Muscle of arm (tissue), 12 donors: ENCODE results near the gene PRELID3B. TPM values are rescaled to one million over a fixed set of nuclear protein-coding genes. Genes with fewer than 3 reads are reported as not detected.

ENCODE experiments used
- DNase-seq: peaks from one replicate; pipeline ENCODE4 v3.0.0-alpha.2; 2013
- polyA plus RNA-seq, 12 donors: library from polyadenylated mRNA; unstranded; fragments of 120-200 nt; gene quantifications; one replicate each; pipeline ENCODE4 v1.2.1, GENCODE V29; 2013; ENCODE audit not compliant: insufficient read length in 12 of 12

The PRELID3B gene
- polyA plus RNA-seq, 12 donors, result 41.2 to 1,582 (median 52.9) TPM

DNA sequence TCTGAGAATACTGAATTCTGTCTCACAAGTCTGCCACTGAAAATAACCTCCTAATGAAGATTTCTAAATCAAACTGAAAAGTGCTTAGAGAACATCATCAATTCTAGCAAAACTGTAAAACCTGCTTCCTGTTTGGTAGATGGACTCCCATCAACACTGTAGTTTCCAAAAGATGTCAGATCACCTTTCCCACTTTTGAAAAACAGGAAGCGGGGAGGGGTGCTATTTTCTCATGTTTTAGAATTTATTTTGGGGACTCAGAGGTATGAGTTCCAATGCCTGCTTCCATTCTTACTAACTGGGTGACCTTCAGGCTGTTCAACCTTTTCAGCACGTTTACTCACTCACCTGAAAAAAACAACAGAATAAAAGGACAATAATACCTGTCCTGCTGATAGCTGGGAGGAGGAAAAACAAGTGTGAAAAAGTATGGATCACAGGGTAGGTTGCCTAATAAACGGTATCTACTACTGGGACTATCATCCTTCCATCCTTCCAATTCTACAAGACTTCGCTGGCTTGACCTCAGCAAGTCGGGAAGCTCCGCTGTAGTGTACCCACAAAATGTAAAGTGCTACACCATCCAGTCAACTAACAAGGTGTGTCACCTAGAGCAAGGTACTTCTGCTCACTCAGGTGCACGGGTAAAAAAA lies 11.5 kb downstream of the PRELID3B start:
- DNase-seq, result no peak

GRCh38 chr20:59028812-59029211 lies 13.8 kb downstream of the PRELID3B start:
- no peak for DNase-seq

DNA sequence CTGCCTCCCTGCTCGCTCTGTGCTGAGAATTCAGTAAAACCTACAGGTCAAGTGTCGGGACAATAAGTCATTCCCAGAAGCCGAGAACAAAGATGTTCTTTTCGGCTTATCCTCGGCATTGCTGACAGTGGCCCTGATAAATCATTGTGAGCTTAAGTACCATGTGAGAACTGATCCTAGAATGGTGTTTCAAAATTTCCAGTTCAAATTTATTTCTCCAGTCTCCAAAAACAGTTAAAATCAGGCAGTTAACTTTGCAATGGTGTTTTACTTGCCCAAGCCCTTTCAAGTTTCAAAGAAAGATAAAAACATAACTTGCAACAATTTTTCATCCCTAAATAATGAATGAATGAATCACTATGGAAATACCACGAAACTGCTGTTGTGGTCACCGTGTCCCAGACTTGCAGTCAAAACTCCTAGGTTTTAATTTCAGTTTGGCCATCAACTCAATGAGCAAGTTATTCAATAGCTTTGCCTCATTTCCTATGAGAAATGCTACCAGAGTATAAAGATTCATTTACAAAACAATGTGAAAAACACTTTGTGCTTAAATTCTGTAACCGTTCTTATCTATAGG lies 14.8 kb downstream of the PRELID3B start:
- DNase-seq, result no peak

GRCh38 chr20:59026904-59027740 lies 15.5 kb downstream of the PRELID3B start:
- no peak for DNase-seq

DNA sequence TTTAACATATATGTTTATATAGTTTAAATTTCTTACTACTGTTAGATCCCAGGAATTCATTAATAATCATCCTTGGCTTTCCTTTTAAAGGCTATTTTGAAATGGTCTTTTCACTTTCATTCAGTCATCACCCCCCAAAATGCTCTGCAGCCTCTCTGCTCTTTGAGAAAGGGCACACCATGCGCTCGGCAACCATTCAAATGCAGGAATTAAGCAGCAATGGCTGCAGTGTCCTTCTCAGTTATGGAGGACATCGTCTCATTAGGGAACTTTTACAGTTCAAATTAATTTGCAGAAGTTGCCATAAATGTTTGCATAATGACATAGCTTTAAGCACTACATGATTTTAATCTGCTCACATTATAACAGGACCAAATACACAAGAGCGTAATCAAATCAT lies 17.1 kb downstream of the PRELID3B start:
- DNase-seq, result no peak

DNA sequence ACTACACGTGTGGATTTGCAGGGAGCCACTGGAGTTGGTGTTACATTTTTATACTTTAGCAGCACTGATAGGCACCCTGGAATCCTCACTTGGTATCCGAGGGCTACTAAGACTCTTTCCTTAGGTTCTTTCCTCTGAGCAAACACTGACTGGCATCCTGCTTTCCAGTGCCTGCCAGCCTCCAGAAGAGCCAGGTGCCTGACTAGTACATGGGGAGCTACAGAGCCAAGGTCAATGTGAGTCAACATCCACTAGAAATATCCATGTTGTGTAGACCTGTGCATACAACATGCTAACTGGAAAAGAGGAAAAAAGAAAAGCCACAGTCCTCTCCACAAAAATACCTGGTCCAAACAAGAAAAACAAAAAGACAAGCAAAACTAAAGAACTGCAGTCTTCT lies 17.5 kb downstream of the PRELID3B start:
- DNase-seq, result no peak

DNA sequence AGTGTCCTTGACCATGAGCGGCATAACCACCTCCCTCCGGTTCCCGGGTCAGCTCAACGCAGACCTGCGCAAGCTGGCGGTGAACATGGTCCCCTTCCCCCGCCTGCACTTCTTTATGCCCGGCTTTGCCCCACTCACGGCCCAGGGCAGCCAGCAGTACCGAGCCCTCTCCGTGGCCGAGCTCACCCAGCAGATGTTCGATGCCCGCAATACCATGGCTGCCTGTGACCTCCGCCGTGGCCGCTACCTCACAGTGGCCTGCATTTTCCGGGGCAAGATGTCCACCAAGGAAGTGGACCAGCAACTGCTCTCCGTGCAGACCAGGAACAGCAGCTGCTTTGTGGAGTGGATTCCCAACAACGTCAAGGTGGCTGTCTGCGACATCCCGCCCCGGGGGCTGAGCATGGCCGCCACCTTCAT lies 18.5 kb downstream of the PRELID3B start:
- no peak for DNase-seq

DNA sequence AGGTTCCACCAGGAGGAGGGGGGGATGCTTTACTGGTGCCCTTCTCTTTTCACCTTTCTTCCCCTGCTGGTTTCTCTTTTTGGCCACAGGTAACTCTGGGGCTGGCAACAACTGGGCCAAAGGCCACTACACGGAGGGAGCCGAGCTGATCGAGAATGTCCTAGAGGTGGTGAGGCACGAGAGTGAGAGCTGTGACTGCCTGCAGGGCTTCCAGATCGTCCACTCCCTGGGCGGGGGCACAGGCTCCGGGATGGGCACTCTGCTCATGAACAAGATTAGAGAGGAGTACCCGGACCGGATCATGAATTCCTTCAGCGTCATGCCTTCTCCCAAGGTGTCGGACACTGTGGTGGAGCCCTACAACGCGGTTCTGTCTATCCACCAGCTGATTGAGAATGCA lies 19.0 kb downstream of the PRELID3B start:
- DNase-seq, result no peak

- DNase-seq, result no peak
Measured at GRCh38 chr20:59022754-59023153, 19.8 kb downstream of the PRELID3B start.

DNA sequence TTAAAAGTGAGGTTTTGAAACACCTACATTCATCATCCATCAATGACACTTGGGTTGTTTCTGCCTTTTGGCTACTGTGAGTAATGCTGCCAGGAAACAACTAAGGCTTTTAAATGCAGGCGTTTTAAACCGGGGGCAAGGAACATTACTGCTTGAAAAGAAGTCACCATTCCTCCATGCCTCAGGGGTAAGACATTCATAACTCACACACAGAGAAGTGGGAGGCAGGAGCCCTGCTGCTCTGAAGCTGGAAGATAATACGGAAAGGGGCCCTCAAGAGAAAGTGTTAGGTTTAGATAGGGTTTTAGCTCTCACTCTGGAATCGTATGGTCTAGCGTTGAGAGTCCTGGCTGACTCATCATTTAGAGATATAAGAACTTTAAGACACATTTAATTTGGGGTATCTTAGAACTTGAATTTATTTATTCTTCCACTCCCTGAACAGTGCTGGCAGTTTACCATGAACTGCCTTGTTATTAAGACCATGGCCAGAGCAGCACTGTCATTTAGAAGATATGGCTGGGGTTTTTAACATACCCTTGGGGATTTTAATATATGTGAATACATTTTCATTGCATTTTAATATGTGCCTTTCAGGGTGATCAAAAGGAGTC lies 21.5 kb downstream of the PRELID3B start:
- DNase-seq, result no peak

DNA sequence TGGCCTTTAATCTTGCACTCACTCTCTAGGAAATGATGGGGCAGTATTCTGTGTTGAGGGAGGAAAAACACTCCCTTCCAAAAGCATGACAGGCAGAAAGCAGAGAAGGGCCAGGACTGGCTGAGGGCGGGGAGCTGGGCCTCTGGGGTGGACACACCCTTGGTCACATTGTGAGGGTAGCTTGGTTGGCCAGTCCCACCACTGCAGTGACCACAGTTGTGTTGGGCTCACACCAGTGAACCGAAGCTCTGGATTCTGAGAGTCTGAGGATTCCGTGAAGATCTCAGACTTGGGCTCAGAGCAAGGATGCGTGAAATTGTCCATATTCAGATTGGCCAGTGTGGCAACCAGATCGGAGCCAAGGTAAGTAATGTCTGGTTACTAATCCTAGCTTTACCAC lies 23.4 kb downstream of the PRELID3B start, which contains the start of gene TUBB1:
Gene TUBB1 (plus strand): TSS at position 213 of the 400 bp plus-strand sequence. CDS start 94 bp downstream, at position 307.
- no peak for DNase-seq

- no peak for DNase-seq
Measured at GRCh38 chr20:59018817-59019216, 23.8 kb downstream of the PRELID3B start.

GRCh38 chr20:59017493-59018231 lies 24.9 kb downstream of the PRELID3B start:
- DNase-seq, result no peak

DNA sequence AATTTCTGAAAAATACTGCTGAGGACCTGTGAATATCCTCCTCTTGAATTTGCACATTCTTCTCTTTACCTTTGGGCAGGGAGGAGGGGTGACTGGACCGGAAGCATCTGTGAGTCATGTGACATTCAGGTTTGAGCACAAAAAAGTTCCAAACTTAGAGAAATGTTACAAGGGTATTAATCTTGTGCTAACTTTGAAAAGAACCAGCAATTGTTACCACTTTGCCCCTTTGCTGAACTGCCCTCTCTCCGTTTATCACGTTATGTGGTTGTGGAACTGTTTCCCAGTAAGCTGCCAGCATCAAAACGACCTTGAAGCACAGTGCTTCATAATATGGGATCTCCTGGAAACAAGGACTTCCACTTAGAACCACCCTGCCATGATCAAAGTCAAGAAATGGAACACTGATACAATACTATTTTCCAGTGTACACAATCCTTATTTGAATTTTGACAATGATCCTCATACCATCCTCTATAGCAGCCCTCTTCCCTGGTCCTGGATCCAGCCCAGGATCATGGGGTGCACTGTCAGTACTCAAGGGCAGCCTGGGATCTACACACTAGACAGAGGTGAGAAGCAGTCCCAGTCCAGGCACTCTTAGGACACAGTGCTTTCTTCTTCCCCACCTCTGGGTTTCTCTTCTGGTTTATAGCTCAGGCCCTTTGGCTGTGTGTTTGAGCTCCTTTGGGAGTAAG lies 25.6 kb downstream of the PRELID3B start:
- DNase-seq, result no peak

GRCh38 chr20:59015812-59016711 lies 26.5 kb downstream of the PRELID3B start:
- DNase-seq, result no peak

- DNase-seq, result no peak
Measured at GRCh38 chr20:59015411-59015810, 27.2 kb downstream of the PRELID3B start.

- DNase-seq, result no peak
Measured at GRCh38 chr20:59014680-59015389, 27.8 kb downstream of the PRELID3B start.

- no peak for DNase-seq
Measured at GRCh38 chr20:59013959-59014608, 28.5 kb downstream of the PRELID3B start.
